Activated CD8-positive, alpha-beta memory T cell treated with anti-CD3 and anti-CD28 coated beads, Interleukin-2, amount 50 U/mL, for 1 hour (primary cell): ENCODE measurements around the gene CDH5.

ENCODE experiments used
- DNase-seq: peaks from one replicate; pipeline ENCODE4 v3.0.0-alpha.2; 2020; ENCODE audit errors: extremely low read depth

CDH5 gene

DNA sequence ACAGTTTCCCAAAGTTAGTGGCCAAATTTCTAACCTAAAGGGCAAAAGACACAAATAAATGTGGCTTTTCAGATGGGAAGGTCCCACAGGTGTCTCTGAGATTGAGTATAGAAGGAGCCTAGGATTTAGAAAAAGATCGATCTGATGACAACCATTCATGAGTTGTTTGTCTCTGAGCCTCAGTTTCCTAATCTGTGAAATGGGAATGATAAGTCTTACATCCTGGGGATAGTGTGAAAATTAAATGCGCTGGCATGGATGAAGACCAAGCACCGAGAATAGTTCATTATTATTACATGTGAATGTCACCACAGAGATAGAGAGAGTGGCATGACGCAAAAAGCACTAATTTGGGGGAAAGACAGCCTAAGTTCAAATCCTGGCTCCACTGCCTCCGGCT is 7.2 kb downstream of the CDH5 start:
- no peak for DNase-seq

DNA sequence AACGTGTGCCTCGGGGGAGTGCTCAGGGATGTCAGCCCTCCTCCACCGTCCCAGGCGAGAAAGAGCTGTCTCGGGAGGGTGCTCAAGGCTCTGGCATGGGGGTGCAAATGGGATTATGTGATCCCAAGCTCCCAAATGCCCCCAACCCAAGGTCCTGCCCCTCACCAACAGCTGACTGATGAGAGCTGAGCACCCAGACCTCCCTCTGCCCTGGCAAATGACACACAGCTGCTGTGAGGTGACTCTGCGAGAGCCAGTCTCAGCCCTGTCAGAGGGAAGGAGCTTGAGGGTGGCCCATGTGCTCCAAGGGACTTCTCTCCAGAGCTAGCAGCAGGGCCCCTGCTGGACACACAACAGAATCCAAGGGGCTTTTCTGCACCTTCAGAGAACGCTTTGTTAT is 7.7 kb downstream of the CDH5 start:
- DNase-seq = no peak

DNA sequence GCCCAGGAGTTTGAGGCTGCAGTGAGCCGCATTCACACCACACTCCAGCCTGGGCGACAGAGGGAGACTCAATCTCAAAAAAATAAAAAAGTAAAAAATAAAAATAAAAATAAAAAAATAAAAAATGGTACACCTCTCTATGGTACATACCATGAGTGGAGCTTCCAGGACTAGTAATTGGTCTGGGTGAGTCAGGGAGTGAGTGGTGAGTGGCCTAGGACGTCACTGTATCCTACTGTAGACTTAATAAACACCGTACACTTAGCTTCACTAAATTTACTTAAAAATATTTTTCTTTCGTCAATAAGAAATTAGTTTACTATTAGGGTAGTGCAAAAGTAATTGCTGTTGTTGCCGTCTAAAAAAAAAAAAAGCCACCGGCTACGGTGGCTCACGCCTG is 9.0 kb downstream of the CDH5 start:
- DNase-seq = no peak

DNA sequence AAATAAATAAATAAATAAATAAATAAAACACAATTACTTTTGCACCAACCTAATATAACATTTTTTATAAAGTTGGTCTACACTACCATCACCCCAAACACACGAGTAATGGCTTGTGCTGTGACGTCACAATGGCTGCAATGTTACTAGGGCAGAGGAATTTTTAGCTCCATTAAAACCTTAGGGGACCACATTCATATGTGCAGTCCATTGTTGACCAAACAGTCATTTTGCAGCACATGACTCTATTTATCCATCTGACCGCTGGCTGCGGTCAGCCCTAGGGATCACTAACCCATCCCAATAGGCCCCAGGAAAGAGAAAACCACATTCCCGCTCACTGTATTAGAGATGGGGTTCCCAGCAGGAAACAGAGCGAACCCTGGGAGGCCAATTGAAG is 9.6 kb downstream of the CDH5 start:
- DNase-seq = no peak

DNA sequence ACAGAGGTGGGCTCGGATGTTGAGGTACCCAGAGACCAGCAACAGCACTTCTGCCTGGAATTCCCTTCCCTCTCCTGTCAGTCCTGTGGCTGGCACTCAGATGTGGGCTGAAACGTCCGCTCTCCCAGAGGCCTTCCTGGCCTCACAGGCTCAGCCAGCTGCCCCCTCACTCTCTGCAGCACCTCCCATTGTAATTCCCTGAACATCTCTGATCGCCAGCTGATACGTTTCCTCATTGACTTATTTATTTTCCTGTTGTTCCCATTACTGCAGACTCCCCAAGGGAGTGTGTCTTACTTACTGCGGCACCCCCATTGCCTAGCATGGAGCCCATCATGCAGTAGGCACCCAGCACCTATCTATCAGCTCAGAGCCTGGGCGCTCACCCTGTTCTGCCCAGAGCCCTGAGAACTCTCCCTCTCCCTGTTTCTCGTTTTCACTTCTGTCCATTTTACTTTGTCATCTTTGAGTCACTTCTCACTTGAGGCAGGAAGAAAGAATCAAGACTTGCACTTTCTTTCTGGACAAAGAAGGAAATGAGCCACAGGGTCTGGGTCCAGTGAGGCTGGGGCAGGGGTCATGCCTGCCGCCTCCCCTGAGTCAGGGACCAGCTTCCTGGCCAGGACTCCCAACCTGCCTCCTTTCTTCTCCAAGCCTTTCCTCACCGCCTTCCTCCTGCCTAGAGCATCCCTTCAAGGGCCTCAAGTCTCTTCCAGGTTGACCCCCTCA is 10.2 kb downstream of the CDH5 start:
- no peak for DNase-seq

DNA sequence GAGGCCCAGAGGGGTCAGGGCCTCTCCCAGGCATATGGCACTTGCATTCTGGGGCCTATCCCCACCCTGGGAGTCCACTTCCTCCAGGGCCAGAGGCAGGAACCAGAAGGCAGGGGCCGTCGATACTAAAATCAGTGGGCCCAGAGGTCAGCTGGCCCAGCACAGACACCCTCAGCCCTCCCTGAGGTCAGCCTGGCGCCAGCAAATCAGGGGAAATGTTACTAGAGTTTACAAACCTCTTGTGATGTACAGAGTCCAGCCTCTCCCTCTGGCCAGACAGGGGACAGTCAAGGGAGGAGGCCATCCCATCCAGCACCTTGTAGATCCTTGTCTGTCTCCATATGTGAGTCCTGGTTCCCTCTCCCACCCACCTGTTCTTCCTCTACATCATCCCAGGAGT is 10.8 kb downstream of the CDH5 start:
- DNase-seq = no peak

DNA sequence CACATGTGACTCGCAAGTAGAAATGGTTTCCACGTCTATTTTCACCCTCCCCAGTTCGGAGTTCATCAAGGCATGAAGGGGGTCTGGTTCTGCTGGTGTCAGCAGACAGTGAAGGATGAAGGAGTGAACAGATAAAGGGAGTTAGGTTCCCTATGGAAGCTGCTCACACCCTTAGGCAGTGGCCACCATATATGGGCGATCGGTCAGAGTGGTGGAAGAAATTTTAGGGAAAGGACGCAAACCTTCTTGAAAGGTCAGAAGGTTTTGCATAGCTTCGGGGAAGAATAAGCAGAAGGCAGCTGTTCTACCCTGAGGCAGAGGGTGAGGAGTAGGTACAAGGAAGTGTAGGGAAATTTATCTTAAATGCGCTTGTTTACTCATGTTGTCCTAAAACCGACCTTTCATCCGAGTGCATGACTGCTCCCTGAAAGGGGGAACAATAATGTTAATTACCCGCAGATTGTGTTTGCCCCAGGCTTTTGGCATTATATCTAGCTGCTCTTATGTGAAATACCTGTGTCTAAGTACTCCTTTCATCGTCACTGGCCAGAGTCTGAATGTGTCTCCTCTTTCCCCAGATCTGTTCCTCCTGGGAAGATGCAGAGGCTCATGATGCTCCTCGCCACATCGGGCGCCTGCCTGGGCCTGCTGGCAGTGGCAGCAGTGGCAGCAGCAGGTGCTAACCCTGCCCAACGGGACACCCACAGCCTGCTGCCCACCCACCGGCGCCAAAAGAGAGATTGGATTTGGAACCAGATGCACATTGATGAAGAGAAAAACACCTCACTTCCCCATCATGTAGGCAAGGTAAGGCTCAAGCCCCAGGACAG is 12.5 kb downstream of the CDH5 start:
- DNase-seq = no peak

DNA sequence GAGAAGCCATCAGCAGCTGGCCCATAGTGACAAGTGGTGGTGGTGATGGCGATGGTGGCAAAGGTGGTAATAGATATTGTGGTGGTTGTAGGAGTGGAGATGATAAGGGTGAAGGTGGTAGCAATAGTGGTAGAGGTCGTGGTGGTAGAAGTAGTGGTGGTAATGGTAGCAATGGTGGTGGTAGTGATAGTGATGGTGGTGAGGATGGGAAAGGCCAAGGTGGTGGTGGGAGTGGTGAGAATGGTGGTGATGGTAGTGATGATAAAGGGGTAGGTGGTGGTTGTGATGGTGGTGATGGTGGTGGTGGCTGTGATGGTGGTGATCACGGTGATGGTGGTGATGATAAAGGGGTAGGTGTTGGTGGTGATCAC is 13.1 kb downstream of the CDH5 start:
- DNase-seq = no peak

DNA sequence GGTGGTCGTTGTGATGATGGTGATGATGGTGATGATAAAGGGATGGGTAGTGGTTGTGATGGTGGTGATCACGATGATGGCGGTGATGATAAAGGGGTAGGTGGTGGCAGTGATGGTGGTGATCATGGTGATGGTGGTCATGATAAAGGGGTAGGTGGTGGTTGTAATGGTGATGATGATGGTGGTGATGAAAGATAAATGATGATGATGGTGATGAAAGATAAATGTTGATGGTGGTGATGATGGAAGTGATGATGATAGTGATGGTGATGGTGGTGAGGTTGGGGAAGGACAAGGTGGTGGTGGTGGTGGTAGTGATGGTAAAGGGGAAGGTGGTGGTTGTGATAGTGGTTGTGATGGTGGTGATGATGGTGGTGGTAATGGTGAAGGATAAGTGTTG is 13.9 kb downstream of the CDH5 start:
- no peak for DNase-seq

DNA sequence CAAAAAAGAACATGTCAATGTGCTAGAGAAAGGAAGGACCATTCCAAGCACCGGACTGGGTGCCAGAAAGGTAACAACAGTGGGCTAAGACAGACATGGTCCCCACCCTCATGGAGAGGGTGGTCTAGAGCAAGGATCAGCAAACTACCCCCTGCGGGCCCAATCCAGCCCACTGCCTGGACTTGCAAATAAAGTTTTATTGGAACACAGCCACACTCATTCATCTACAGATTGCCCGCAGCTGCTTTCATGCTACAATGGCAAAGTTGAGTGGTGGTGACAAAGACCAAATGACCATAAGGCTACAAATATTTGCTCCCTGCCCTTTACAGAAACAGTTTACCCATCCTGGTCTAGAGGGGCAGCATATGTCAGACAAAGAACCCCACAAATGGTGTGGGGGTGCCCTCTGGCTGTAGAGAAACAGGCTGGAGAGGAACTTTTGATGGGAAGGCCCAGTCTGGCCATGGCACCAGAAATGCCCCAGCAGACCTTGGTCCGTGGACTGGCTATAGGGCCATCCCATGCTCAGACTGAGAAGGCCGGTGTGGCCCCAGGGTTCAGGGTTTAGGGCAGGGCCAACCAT is 15.2 kb downstream of the CDH5 start:
- DNase-seq = no peak

DNA sequence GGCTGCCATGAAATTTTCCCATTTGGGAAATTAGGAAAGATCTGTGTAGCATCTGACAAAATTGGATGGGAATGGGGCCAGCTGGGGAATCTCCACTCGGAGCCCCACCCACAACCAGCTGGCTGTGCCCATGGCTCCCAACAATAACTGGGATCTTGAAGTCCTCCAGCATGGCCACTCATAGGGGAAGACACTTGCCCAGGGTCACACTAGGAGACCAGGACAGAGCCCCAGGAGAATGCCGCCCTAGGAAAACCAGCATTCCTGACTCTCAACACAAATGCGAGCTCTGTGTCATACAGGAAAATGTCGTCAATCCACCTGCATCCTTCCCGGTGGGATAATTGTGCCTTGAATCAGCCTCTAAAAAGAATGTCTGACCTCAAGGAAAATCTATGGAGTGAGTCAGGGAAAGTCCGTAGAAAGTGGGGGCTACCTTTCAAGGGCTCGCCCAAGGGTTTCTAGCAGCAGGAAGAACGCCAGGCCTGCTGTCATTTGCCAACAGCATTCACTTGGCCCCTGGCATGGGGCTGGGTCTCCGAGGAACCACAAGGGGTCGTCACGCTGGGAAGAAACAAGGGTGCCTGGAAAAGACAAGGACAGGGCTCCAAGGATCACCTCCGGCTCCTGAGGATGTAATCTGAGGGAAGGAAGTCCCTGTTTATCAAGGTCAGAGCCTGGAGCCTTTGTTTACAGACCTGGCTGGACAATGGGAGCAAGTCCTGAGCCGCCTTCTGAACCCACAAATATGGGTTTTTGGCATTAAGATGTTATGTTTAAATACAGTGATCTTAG is 15.9 kb downstream of the CDH5 start:
- no peak for DNase-seq

DNA sequence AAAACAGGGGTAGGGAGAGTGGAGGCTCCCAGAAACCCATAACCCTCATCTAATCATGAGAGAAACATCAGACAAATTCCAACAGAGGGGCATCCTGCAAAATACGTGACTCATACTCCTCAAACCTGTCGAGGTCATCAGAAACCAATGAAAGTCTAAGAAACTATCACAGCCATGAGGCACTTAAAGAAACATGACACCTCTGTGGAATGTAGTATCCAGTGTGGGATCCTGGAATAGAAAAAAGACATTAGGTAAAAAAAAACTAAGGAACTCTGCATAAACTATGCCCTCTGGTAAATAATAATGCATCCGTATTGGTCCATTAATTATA is 16.4 kb downstream of the CDH5 start:
- DNase-seq = no peak

DNA sequence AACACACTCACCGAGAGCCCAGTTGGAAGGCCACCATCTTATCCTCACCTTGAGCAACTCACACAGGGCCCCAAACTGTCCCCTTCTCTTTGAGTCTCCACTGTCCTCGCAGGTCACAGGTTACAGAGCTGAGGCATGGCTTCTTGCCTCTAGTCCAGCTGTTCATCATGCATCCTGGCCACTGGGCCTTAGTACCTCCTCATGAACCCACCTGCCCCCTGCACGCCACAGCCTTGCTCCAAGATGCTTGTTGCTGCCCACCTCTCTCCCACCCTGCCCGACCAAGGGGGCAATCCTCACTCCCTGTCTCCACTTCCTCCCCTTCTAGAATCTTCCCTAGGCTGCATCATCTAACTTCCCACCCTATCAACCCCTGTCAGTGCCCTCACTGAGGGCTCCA is 17.1 kb downstream of the CDH5 start:
- no peak for DNase-seq

DNA sequence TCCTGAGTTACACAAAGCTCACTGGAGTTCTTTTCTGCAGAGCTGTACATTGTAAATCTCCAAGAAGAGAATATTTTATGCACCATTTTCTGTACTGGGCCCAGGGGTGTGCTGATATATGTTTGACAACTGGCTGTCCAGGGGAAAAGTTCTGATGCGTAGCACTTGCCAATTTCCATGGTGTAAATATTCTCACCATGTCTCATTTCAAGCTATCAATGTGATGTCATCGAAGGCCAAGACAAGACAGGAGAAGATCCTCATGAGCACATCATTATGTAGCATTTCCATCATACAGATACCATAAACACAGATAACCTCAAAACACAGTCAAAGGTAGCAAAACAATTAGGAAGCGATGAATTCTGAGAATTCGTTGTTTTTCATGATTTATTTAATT is 18.9 kb downstream of the CDH5 start:
- DNase-seq = no peak

DNA sequence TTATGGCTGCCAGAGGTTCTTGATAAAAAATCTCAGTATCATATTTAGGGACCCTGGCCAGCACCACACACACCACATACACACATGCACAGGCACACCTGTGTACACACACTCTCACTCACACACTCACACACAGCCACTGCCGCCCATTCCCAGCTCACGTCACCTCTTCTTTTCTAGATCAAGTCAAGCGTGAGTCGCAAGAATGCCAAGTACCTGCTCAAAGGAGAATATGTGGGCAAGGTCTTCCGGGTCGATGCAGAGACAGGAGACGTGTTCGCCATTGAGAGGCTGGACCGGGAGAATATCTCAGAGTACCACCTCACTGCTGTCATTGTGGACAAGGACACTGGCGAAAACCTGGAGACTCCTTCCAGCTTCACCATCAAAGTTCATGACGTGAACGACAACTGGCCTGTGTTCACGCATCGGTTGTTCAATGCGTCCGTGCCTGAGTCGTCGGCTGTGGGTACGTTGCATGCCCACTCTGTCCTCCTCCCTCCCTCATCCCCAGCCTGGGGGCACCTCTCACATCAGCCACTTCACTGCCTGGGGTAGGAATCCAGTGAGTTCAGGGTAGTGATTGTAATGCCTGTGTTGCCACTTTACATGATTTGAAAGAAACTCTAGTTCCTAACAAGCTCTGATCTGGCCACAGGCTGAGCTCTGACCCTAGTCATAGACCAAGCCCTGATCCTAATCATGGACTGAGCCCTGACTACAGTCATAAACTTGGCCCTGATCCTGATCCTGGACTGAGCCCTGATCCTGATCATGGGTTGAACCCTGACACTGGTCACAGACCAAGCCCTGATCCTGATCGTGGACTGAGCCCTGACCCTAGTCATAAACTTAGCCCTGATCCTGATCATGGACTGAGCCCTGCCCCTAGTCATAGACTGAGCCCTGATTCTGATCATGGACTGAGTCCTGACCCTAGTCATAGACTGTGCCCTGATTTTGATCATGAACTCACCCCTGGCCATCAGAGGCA is 20.4 kb downstream of the CDH5 start:
- DNase-seq = no peak

DNA sequence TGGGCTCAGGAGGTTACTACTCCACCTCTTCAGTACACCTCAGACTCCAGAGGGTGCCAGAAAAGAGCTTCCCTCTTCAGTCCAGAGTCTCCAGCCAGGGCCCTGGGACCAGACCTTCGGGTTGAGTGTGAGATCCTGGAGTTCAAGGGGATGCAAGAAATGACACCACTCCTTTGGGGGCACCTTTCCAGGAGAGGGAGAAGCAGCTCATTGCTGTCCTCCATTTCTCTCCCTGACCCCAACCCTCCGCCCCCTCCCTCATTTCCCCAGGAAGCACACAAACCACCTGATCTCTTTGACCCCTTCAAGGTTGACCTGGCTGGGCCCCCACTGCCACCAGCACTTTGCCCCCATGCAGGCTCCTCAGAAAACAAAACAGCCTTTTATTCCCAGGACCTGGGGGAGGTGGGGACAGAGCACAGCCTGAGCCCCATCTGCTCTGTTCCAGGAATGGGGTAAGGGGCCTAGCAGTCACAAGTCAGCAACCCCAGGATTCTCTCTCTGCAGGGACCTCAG is 21.4 kb downstream of the CDH5 start:
- no peak for DNase-seq

DNA sequence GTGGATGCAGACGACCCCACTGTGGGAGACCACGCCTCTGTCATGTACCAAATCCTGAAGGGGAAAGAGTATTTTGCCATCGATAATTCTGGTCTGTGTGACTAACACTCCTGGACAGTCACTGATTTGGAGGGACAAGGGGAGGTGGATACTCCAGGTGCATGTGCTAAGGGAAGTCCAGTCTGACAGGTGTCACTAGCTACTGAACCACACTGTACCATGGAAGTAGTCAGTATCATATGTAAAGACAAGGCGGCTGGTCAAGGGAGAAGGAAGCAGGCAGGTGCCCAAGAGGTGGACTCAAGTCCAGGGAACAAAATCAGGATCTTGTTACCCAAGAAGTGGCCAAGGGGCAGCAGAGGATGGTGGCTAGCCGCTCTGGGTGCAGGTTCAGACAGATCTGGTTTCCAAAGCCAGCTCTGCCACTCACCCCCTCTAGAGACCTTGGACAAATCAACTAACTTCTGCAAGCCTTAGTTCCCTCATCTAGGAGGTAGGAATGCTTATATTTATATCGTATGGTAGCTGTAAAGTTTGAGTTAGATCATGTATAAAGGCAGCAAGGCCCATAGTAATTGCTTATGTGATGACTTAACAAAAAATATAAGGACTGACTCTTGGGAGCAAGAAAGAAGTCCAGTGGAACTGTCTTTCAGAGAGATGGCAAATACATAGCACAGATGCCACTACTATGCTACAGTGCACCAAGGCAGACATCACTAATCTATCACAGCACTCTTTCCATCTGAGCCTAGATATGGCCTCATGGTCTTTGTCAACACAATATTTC is 22.1 kb downstream of the CDH5 start:
- DNase-seq = no peak

DNA sequence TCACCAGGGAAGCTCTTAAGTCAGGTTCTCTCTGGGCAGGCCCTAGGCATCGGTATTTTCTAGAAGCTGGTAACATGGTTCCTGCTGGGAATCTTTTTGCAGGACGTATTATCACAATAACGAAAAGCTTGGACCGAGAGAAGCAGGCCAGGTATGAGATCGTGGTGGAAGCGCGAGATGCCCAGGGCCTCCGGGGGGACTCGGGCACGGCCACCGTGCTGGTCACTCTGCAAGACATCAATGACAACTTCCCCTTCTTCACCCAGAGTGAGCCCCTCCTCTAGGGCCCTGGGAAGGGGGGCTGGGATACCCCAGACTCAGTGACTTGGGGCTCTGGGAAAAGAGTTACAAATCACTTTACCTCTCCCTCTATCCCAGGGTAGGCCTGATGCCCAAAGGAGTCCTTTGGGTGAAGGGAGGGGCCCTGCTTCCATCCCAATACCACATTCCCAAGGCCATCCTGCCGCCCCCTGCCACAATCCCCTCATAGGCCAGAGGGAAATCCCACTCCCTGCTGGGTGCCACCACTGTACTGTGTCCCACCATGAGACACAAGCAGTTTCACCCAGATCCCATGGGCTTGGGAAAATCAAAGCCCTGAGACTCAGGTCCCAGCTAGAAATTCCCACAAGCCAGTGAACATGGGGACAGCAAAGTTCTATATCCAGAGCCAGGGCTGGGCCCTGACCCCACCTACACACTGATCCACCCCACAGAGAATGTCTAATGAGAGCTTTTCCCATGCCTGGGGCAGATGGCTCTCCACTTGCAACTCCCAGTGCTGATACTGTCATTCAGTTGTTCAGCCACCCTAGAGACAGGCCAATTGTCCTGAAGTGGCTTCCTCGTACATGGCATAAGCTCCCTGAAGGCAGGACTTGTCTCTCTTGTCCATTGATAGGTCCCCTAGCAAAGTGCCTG is 23.0 kb downstream of the CDH5 start:
- no peak for DNase-seq
